K562 (cell line): ENCODE measurements around the gene C22orf39. TPM values are rescaled to one million over a fixed set of nuclear protein-coding genes. Genes with fewer than 3 reads are reported as not detected.
A peak's percentile ranks its signal among the peaks of the same experiment; 100 is the strongest.

Source experiments
- ATF7 ChIP-seq: fragments of 450-650 bp; IDR thresholded peaks from 2 replicates; pipeline ENCODE4 v1.7.1; 2014; ENCODE audit warnings: mild to moderate bottlenecking, moderate library complexity
- CHCHD3 ChIP-seq: fragments of 250-450 bp; sonication (Bioruptor Pico); IDR thresholded peaks from 2 replicates; pipeline ENCODE4 v2.1.2; 2022; ENCODE audit warnings: mild to moderate bottlenecking
- ETS2 ChIP-seq: IDR thresholded peaks from 2 replicates; pipeline ENCODE4 v1.6.1; 2016; ENCODE audit warnings: borderline replicate concordance, missing genetic modification characterization, mild to moderate bottlenecking, moderate library complexity, missing compliant biosample characterization; ENCODE audit not compliant: poor library complexity, severe bottlenecking
- MAZ ChIP-seq, 2 experiments: fragments of 450-650 bp in 1 of 2; sonication (generic) in 1 of 2; formaldehyde crosslinking; IDR thresholded peaks in 1 of 2; conservative IDR thresholded peaks in 1 of 2; 2 replicates each; pipeline versions ENCODE4 v1.4.0 to v1.5.0; 2020; ENCODE audit warnings: mild to moderate bottlenecking in 1 of 2, missing genetic modification reagents in 1 of 2
- PCBP1 ChIP-seq: fragments of 200-400 bp; formaldehyde crosslinking; IDR thresholded peaks from 2 replicates; pipeline ENCODE4 v1.6.1; 2018; ENCODE audit warnings: mild to moderate bottlenecking, low read depth, low read length; ENCODE audit not compliant: poor library complexity, severe bottlenecking
- RBBP5 ChIP-seq: fragments of 200-600 bp; sonication (generic); IDR thresholded peaks from 2 replicates; pipeline ENCODE4 v1.6.1; 2012; ENCODE audit warnings: borderline replicate concordance, mild to moderate bottlenecking, low read length, control low read depth, inconsistent platforms; ENCODE audit not compliant: insufficient read depth, poor library complexity, severe bottlenecking
- RBFOX2 ChIP-seq: fragments of 200-400 bp; formaldehyde crosslinking; IDR thresholded peaks from 2 replicates; pipeline ENCODE4 v1.6.1; 2017; ENCODE audit warnings: low read depth, mild to moderate bottlenecking, low read length, moderate library complexity
- RCOR1 ChIP-seq, 2 experiments: IDR thresholded peaks; 2 replicates each; pipeline ENCODE4 v1.6.1; 2012; ENCODE audit warnings: low read depth in 2 of 2, low read length in 2 of 2, borderline replicate concordance in 1 of 2, improper control_type of control experiment in 1 of 2
- SMAD1 ChIP-seq: fragments of 150-350 bp; IDR thresholded peaks from 2 replicates; pipeline ENCODE4 v1.6.1; 2014; ENCODE audit warnings: low read length, low read depth; ENCODE audit not compliant: partially characterized antibody
- TEAD2 ChIP-seq: fragments of 450-650 bp; IDR thresholded peaks from 2 replicates; pipeline ENCODE4 v1.6.1; 2016; ENCODE audit warnings: missing genetic modification characterization, control low read depth, missing compliant biosample characterization
- ZFP1 ChIP-seq: fragments of 450-650 bp; formaldehyde crosslinking; IDR thresholded peaks from 2 replicates; pipeline ENCODE4 v1.4.0; 2020; ENCODE audit warnings: mild to moderate bottlenecking, mixed read lengths
- ZKSCAN8 ChIP-seq: fragments of 200-800 bp; sonication (Bioruptor generic); IDR thresholded peaks from 2 replicates; pipeline ENCODE4 v1.6.1; 2016; ENCODE audit warnings: missing genetic modification characterization, missing compliant biosample characterization
- ZNF12 ChIP-seq: sonication (generic); formaldehyde crosslinking; IDR thresholded peaks from 2 replicates; pipeline ENCODE4 v1.4.0; 2020; ENCODE audit warnings: mild to moderate bottlenecking, missing genetic modification reagents
- ZNF436 ChIP-seq: fragments of 250-450, 450-650 bp; sonication (Bioruptor Pico); formaldehyde crosslinking; IDR thresholded peaks from 2 replicates; pipeline ENCODE4 v1.7.0; 2020; ENCODE audit warnings: mild to moderate bottlenecking
- polyA plus RNA-seq, 8 experiments: library from polyadenylated mRNA; depleted of rRNA in 4 of 8; stranded (reverse) in 5 of 8; unstranded in 3 of 8; fragments of >200 nt; fragmentation: Nextera tagmentation in 2 of 8; fragmentation: Illumina TruSeq in 1 of 8; extraction: Ambion mirVana in 2 of 8; extraction: Trizol in 1 of 8; gene quantifications; 2 replicates each; pipeline versions ENCODE4 v1.2.1 to v1.2.3, GENCODE V29; 2011 to 2014; ENCODE audit warnings: inconsistent platforms in 1 of 8, missing spikeins in 1 of 8
- total RNA-seq, 7 experiments: library from RNA; depleted of rRNA in 6 of 7; stranded (reverse); fragments of >200 nt in 6 of 7; fragmentation: Illumina TruSeq in 2 of 7; extraction: Trizol in 2 of 7; gene quantifications; 2 replicates each; pipeline versions ENCODE4 v1.2.1 to v1.2.3, GENCODE V29; 2011 to 2021; ENCODE audit warnings: low replicate concordance in 1 of 7
- TF ChIP-seq, protein P1 (sequence below): fragments of 450-650 bp; IDR thresholded peaks from 2 replicates; pipeline ENCODE4 v1.6.1; 2014; ENCODE audit warnings: low read depth, mild to moderate bottlenecking, moderate library complexity, borderline replicate concordance
- TF ChIP-seq, protein P2 (sequence below): fragments of 450-650 bp; formaldehyde crosslinking; IDR thresholded peaks from 2 replicates; pipeline ENCODE4 v1.4.0; 2022; ENCODE audit warnings: missing genetic modification characterization

The C22orf39 gene
- total and polyA plus RNA-seq, 9 of the 15 experiments (the other 6 are each of a cell fraction or from before 2014, with no cell fraction given): 20.4 to 139 (median 66.8) TPM

DNA sequence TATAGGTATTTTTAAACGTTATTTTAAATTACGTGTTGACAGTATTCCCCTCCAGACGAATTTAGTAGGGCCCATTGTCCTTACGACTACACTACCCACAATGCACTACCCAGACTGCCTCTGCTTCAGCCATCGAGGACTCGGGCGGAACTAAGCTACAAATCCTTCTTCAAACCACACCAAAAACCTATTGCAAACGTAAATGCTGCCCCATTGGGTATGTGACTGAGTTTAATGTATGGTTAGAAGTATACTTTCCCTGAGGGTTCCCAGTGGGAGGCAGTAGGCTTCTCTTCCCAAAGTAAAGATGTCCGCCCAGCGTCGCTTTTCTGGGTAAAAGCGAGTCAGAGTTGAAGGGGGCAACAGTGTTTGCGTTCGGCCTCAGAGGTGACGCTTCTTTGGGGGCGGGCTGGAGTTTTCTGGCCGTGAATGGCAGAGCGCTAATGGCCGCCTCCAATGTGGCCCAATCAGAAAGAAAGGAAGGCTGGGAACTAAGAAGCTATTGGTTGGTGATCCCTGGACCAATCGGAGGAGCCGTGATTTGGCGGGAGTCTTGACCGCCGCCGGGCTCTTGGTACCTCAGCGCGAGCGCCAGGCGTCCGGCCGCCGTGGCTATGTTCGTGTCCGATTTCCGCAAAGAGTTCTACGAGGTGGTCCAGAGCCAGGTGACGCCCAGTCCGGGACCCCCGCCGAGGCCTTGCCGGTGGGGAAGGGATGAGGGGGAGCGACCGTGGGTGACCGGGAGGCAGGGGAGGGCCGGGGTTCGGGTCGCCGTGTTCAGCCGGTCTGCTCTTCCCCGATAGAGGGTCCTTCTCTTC is 32.1 kb upstream of the C22orf39 start, which contains the start of gene CDC45 (continued):
- no peak for TF ChIP-seq ATF7
- peak; percentile 81 to 97 for TF ChIP-seq MAZ (CRISPR knock-in tag; conservative IDR thresholded peaks at IDR 0.05 in 1 of 2, IDR thresholded peaks at IDR 0.05 in 1 of 2)
- TF ChIP-seq ZFP1: no peak; the same call in 1 of the 2 replicates
- TF ChIP-seq PCBP1: no peak
- no peak for TF ChIP-seq ZNF12
- TF ChIP-seq ZKSCAN8 (CRISPR knock-in tag): no peak
- peak; percentile 67 to 88 for TF ChIP-seq RCOR1 (IDR thresholded peaks at IDR 0.05; ENCODE audit: borderline replicate concordance in 1 of 2, low read depth in 2 of 2, low read length in 2 of 2)
- TF ChIP-seq RBBP5: peak; percentile 99
- TF ChIP-seq SMAD1: no peak
- peak; percentile 13 for TF ChIP-seq ETS2
- TF ChIP-seq, protein P1, sequence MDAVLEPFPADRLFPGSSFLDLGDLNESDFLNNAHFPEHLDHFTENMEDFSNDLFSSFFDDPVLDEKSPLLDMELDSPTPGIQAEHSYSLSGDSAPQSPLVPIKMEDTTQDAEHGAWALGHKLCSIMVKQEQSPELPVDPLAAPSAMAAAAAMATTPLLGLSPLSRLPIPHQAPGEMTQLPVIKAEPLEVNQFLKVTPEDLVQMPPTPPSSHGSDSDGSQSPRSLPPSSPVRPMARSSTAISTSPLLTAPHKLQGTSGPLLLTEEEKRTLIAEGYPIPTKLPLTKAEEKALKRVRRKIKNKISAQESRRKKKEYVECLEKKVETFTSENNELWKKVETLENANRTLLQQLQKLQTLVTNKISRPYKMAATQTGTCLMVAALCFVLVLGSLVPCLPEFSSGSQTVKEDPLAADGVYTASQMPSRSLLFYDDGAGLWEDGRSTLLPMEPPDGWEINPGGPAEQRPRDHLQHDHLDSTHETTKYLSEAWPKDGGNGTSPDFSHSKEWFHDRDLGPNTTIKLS: no peak
- peak; percentile 97 for TF ChIP-seq RBFOX2
- TF ChIP-seq, protein P2, sequence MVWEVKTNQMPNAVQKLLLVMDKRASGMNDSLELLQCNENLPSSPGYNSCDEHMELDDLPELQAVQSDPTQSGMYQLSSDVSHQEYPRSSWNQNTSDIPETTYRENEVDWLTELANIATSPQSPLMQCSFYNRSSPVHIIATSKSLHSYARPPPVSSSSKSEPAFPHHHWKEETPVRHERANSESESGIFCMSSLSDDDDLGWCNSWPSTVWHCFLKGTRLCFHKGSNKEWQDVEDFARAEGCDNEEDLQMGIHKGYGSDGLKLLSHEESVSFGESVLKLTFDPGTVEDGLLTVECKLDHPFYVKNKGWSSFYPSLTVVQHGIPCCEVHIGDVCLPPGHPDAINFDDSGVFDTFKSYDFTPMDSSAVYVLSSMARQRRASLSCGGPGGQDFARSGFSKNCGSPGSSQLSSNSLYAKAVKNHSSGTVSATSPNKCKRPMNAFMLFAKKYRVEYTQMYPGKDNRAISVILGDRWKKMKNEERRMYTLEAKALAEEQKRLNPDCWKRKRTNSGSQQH (CRISPR knock-in tag): peak; percentile 98
- TF ChIP-seq ZNF436 (CRISPR knock-in tag): 0 out of 2 replicates have a peak, but pooled peaks have one; percentile 46
- TF ChIP-seq CHCHD3 (CRISPR knock-in tag): peak; percentile 69; the same call in 1 of the 2 replicates
- TF ChIP-seq TEAD2 (tag): peak; percentile 64; the same call in 1 of the 2 replicates
